Panc1 (cell line): Measurements from ENCODE around the gene FTL.

Experiments used
- CTCF ChIP-seq: fragments of 450-650 bp; IDR thresholded peaks from 2 replicates; pipeline ENCODE4 v1.5.1; 2017; ENCODE audit warnings: mild to moderate bottlenecking
- POLR2AphosphoS5 ChIP-seq: IDR thresholded peaks from 2 replicates; pipeline ENCODE4 v1.6.1; 2012; ENCODE audit warnings: mild to moderate bottlenecking, low read depth, low read length, moderate library complexity
- TF ChIP-seq, protein P1 (sequence below), 2 experiments: IDR thresholded peaks; 2 replicates each; pipeline ENCODE4 v1.6.1; 2011 to 2012; ENCODE audit warnings: low read depth in 2 of 2, control low read depth in 1 of 2, low read length in 1 of 2, mild to moderate bottlenecking in 1 of 2, moderate library complexity in 1 of 2; ENCODE audit not compliant: insufficient read depth in 1 of 2

- TF ChIP-seq CTCF: no peak
- TF ChIP-seq, protein P1, sequence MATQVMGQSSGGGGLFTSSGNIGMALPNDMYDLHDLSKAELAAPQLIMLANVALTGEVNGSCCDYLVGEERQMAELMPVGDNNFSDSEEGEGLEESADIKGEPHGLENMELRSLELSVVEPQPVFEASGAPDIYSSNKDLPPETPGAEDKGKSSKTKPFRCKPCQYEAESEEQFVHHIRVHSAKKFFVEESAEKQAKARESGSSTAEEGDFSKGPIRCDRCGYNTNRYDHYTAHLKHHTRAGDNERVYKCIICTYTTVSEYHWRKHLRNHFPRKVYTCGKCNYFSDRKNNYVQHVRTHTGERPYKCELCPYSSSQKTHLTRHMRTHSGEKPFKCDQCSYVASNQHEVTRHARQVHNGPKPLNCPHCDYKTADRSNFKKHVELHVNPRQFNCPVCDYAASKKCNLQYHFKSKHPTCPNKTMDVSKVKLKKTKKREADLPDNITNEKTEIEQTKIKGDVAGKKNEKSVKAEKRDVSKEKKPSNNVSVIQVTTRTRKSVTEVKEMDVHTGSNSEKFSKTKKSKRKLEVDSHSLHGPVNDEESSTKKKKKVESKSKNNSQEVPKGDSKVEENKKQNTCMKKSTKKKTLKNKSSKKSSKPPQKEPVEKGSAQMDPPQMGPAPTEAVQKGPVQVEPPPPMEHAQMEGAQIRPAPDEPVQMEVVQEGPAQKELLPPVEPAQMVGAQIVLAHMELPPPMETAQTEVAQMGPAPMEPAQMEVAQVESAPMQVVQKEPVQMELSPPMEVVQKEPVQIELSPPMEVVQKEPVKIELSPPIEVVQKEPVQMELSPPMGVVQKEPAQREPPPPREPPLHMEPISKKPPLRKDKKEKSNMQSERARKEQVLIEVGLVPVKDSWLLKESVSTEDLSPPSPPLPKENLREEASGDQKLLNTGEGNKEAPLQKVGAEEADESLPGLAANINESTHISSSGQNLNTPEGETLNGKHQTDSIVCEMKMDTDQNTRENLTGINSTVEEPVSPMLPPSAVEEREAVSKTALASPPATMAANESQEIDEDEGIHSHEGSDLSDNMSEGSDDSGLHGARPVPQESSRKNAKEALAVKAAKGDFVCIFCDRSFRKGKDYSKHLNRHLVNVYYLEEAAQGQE (IDR thresholded peaks at IDR 0.05; ENCODE audit: insufficient read depth in 1 of 2, low read depth in 2 of 2, low read length in 1 of 2): no peak
- TF ChIP-seq POLR2AphosphoS5: no peak
Measured at GRCh38 chr19:48953990-48954594, 11.0 kb upstream of the FTL start.
